HepG2 (cell line): Measurements from ENCODE around the gene SSH3. TPM values are rescaled to one million over a fixed set of nuclear protein-coding genes. Genes with fewer than 3 reads are reported as not detected.

Experiments
- ATAC-seq: fragments of 200-7000 bp; cut with Tn5 transposase; 3 replicates; pipeline ENCODE4 v1.9.1; 2020; ENCODE audit warnings: mild to moderate bottlenecking, moderate library complexity
- BruUV-seq: library from RNA; stranded (reverse); fragments of 400-500 nt; replicated peaks from 2 replicates; lab custom pipeline; 2021; lab: Mats Ljungman, UMichigan
- CTCF ChIA-PET: fragments of 300-600 bp; formaldehyde crosslinking; extraction: SDS; loops from one replicate; lab custom pipeline; 2021; ENCODE audit warnings: low total read pairs, inconsistent platforms, low intra/inter-chr PET ratio; lab: Yijun Ruan, JAX
- POLR2A ChIA-PET: fragments of 350-600 bp; sonication (Branson Sonifier 250); formaldehyde crosslinking; loops from one replicate; lab custom pipeline; 2020; ENCODE audit warnings: antibody characterized with exemption, inconsistent platforms; lab: Yijun Ruan, JAX
- DNase-seq: peaks from one replicate; pipeline ENCODE4 v3.0.0-alpha.2; 2015; ENCODE audit warnings: low spot score
- FAIRE-seq: peaks from 3 replicates; lab custom pipeline; 2011; peaks lifted over from hg19 to GRCh38; lab: Jason Lieb, UNC
- H2AFZ ChIP-seq: one replicate; pipeline ENCODE4 v1.6.1; 2011; ENCODE audit warnings: low read length, inconsistent platforms
- H3K27ac ChIP-seq: fragments of 300-600 bp; 3 replicates; pipeline ENCODE4 v1.8.0; 2011; ENCODE audit warnings: mixed run types, mild to moderate bottlenecking, mixed read lengths, low read length, inconsistent platforms; ENCODE audit not compliant: insufficient read depth; ENCODE audit errors: extremely low read length
- H3K27me3 ChIP-seq, 2 experiments: fragments of 200-600 bp in 1 of 2; 2 replicates in 1 of 2; 3 replicates in 1 of 2; pipeline versions ENCODE4 v1.6.0 to v1.8.0; 2011; ENCODE audit warnings: low read length in 2 of 2, mild to moderate bottlenecking in 2 of 2, moderate library complexity in 2 of 2, inconsistent platforms in 1 of 2; ENCODE audit not compliant: insufficient read depth in 2 of 2, control insufficient read depth in 1 of 2
- H3K36me3 ChIP-seq, 2 experiments: fragments of 200-600 bp in 1 of 2; replicated peaks in 1 of 2; 2 replicates in 1 of 2; 3 replicates in 1 of 2; pipeline versions ENCODE4 v1.5.1 to v1.8.0; 2011; ENCODE audit warnings: low read length in 2 of 2, inconsistent platforms in 1 of 2; ENCODE audit not compliant: insufficient read depth in 2 of 2, control insufficient read depth in 1 of 2
- H3K4me1 ChIP-seq: 2 replicates; pipeline ENCODE4 v1.5.1; 2012; ENCODE audit warnings: low read length, inconsistent platforms; ENCODE audit not compliant: insufficient read depth
- H3K4me2 ChIP-seq: 2 replicates; pipeline ENCODE4 v1.6.0; 2011; ENCODE audit warnings: low read depth, low read length, inconsistent platforms
- H3K4me3 ChIP-seq, 3 experiments: fragments of 200-600 bp in 1 of 3; sonication (generic), shearing (Covaris generic) in 1 of 3; replicated peaks in 1 of 3; 2 replicates each; pipeline ENCODE4 v1.5.1; 2011 to 2016; ENCODE audit warnings: low read length in 3 of 3, inconsistent platforms in 2 of 3, low read depth in 2 of 3, mild to moderate bottlenecking in 2 of 3, control low read depth in 1 of 3, mixed read lengths in 1 of 3; ENCODE audit not compliant: insufficient read depth in 1 of 3
- H3K79me2 ChIP-seq: one replicate; pipeline ENCODE4 v1.6.1; 2011; ENCODE audit warnings: low read length, inconsistent platforms; ENCODE audit not compliant: insufficient read depth
- H3K9ac ChIP-seq: 2 replicates; pipeline ENCODE4 v1.6.0; 2011; ENCODE audit warnings: mild to moderate bottlenecking, low read depth, low read length, inconsistent platforms; ENCODE audit not compliant: insufficient read depth
- H3K9me3 ChIP-seq: 2 replicates; pipeline ENCODE4 v1.5.1; 2012; ENCODE audit warnings: mild to moderate bottlenecking, low read length
- H4K20me1 ChIP-seq: 2 replicates; pipeline ENCODE4 v1.6.0; 2011; ENCODE audit warnings: inconsistent platforms, mild to moderate bottlenecking, low read length, moderate library complexity; ENCODE audit not compliant: insufficient read depth
- ARNT2 ChIP-seq: sonication (generic); formaldehyde crosslinking; IDR thresholded peaks from 2 replicates; pipeline ENCODE4 v1.8.0; 2022; ENCODE audit warnings: mild to moderate bottlenecking, low read depth, missing genetic modification reagents, moderate library complexity
- ATF7 ChIP-seq, 2 experiments: fragments of 450-650 bp in 1 of 2; sonication (generic) in 1 of 2; formaldehyde crosslinking in 1 of 2; IDR thresholded peaks; 2 replicates each; pipeline versions ENCODE4 v1.4.0 to v1.6.1; 2016 to 2020; ENCODE audit warnings: antibody characterized with exemption in 1 of 2, mild to moderate bottlenecking in 1 of 2, missing genetic modification reagents in 1 of 2
- CENPT ChIP-seq: sonication (generic); formaldehyde crosslinking; IDR thresholded peaks from 2 replicates; pipeline ENCODE4 v1.8.0; 2022; ENCODE audit warnings: low read depth, mild to moderate bottlenecking, moderate library complexity, missing genetic modification reagents
- ELF3 ChIP-seq: IDR thresholded peaks from 2 replicates; pipeline ENCODE4 v1.6.1; 2016; ENCODE audit warnings: missing genetic modification reagents, missing compliant biosample characterization
- GATAD2A ChIP-seq: IDR thresholded peaks from 2 replicates; pipeline ENCODE4 v1.6.1; 2016
- HES4 ChIP-seq: sonication (generic); formaldehyde crosslinking; IDR thresholded peaks from 2 replicates; pipeline ENCODE4 v1.9.0; 2021; ENCODE audit warnings: mild to moderate bottlenecking, missing genetic modification reagents, borderline replicate concordance
- HNRNPH1 ChIP-seq: fragments of 200-400 bp; formaldehyde crosslinking; optimal IDR thresholded peaks from 2 replicates; pipeline ENCODE3; 2017; ENCODE audit warnings: mild to moderate bottlenecking, low read depth, low read length
- HNRNPK ChIP-seq: fragments of 200-400 bp; formaldehyde crosslinking; IDR thresholded peaks from 2 replicates; pipeline ENCODE4 v1.6.1; 2018; ENCODE audit warnings: low read length, low read depth, moderate library complexity, mild to moderate bottlenecking; ENCODE audit not compliant: poor library complexity, severe bottlenecking
- HNRNPLL ChIP-seq: fragments of 200-400 bp; formaldehyde crosslinking; IDR thresholded peaks from 2 replicates; pipeline ENCODE4 v1.6.1; 2017; ENCODE audit warnings: mild to moderate bottlenecking, low read depth, low read length; ENCODE audit not compliant: poor library complexity, severe bottlenecking
- MAFG ChIP-seq: sonication (generic); formaldehyde crosslinking; IDR thresholded peaks from 2 replicates; pipeline ENCODE4 v1.5.1; 2020; ENCODE audit warnings: mild to moderate bottlenecking, missing genetic modification reagents
- MAX ChIP-seq: IDR thresholded peaks from 2 replicates; pipeline ENCODE4 v1.6.1; 2012; ENCODE audit warnings: inconsistent platforms
- MXI1 ChIP-seq: IDR thresholded peaks from 3 replicates; pipeline ENCODE4 v1.6.1; 2012; ENCODE audit warnings: low read depth, low read length, inconsistent platforms, borderline replicate concordance
- PHB2 ChIP-seq: fragments of 450-650 bp; IDR thresholded peaks from 2 replicates; pipeline ENCODE4 v1.6.1; 2018; ENCODE audit not compliant: partially characterized antibody
- SP5 ChIP-seq: IDR thresholded peaks from 2 replicates; pipeline ENCODE4 v1.6.1; 2016; ENCODE audit warnings: low read depth, borderline replicate concordance
- THAP7 ChIP-seq: sonication (generic); formaldehyde crosslinking; IDR thresholded peaks from 2 replicates; pipeline ENCODE4 v1.8.1; 2023; ENCODE audit warnings: mild to moderate bottlenecking, missing genetic modification reagents
- ZFP37 ChIP-seq: sonication (generic); formaldehyde crosslinking; IDR thresholded peaks from 2 replicates; pipeline ENCODE4 v1.4.0; 2020; ENCODE audit warnings: missing genetic modification reagents, borderline replicate concordance
- ZMYM4 ChIP-seq: sonication (generic); formaldehyde crosslinking; IDR thresholded peaks from 2 replicates; pipeline ENCODE4 v1.8.1; 2023; ENCODE audit warnings: mild to moderate bottlenecking, missing genetic modification reagents
- ZNF264 ChIP-seq: sonication (generic); formaldehyde crosslinking; IDR thresholded peaks from 2 replicates; pipeline ENCODE4 v1.4.0; 2020; ENCODE audit warnings: missing genetic modification reagents
- ZNF329 ChIP-seq: sonication (generic); formaldehyde crosslinking; IDR thresholded peaks from 2 replicates; pipeline ENCODE4 v1.9.0; 2021; ENCODE audit warnings: low read depth, mild to moderate bottlenecking, missing genetic modification reagents
- ZNF333 ChIP-seq: sonication (generic); formaldehyde crosslinking; IDR thresholded peaks from 2 replicates; pipeline ENCODE4 v1.4.0; 2020; ENCODE audit warnings: mild to moderate bottlenecking, missing genetic modification reagents, borderline replicate concordance
- ZNF501 ChIP-seq: sonication (generic); formaldehyde crosslinking; IDR thresholded peaks from 2 replicates; pipeline ENCODE4 v1.5.1; 2020; ENCODE audit warnings: mild to moderate bottlenecking, moderate library complexity, missing genetic modification reagents
- ZSCAN21 ChIP-seq: sonication (generic); formaldehyde crosslinking; IDR thresholded peaks from 2 replicates; pipeline ENCODE4 v1.8.0; 2022; ENCODE audit warnings: mild to moderate bottlenecking, missing genetic modification reagents, moderate library complexity, borderline replicate concordance
- WGBS: methylation state at CpG from one replicate; pipeline ENCODE4 v1.1.6; 2017; ENCODE audit warnings: low lambda C conversion rate; 5-methylcytosine and 5-hydroxymethylcytosine counted together
- in situ Hi-C: cut with HindIII; loops from 2 replicates; pipeline ENCODE4 v1.10.0; 2017; ENCODE audit warnings: low pct_unique_long_range_greater_than_20kb; ENCODE audit not compliant: extremely low pct_ligation_motif_present
- intact Hi-C: fragments of 100-400 bp; cut with micrococcal nuclease; formaldehyde crosslinking; loops from one replicate; pipeline ENCODE4 v1.10.0; 2022; ENCODE audit not compliant: unreplicated experiment
- polyA plus RNA-seq, 8 experiments: library from polyadenylated mRNA; depleted of rRNA in 3 of 8; stranded (reverse) in 7 of 8; unstranded in 1 of 8; fragments of >200 nt; fragmentation: Illumina TruSeq in 4 of 8; extraction: Trizol in 4 of 8; gene quantifications; 2 replicates each; pipeline versions ENCODE4 v1.2.1 to v1.2.3, GENCODE V29; 2011 to 2016; ENCODE audit warnings: low read depth in 4 of 8, missing spikeins in 1 of 8, mixed read lengths in 1 of 8; ENCODE audit not compliant: insufficient read depth in 1 of 8
- total RNA-seq, 5 experiments: library from RNA; depleted of rRNA; stranded (reverse); fragments of >200 nt; fragmentation: Illumina TruSeq; extraction: Trizol; gene quantifications; 2 replicates each; pipeline ENCODE4 v1.2.3, GENCODE V29; 2016; ENCODE audit warnings: low read depth in 1 of 5

The SSH3 gene
- total and polyA plus RNA-seq, 2 of the 13 experiments (the other 11 are each of a cell fraction or from before 2014, with no cell fraction given): 12.4 to 18.8 TPM

- TF ChIP-seq HNRNPLL (peak; percentile 69), ZFP37 (CRISPR knock-in tag) (no peak), ZMYM4 (CRISPR knock-in tag) (no peak), THAP7 (CRISPR knock-in tag) (0 out of 2 replicates have a peak, but pooled peaks have one; percentile 24), ZNF329 (CRISPR knock-in tag) (no peak), MXI1 (no peak), ZNF264 (0 out of 2 replicates have a peak, but pooled peaks have one; percentile 14), ZNF333 (0 out of 2 replicates have a peak, but pooled peaks have one; percentile 14), SP5 (peak; percentile 6; the same call in 1 of the 2 replicates)
These were observed 679 bp upstream of the SSH3 start (continued) for GRCh38 chr11:67302571-67303131.

- no peaks in the 10 kb centered on the region for H3K27me3 ChIP-seq
- POLR2A ChIA-PET: interaction anchor here (1.0 to 3.8 kb wide), 10 partner anchors 8 to 98 kb away, joined by 3 to 66 read pairs (median 6); partner anchors contain the start of genes ANKRD13D, CLCF1, POLD4 and PPP1CA
- no peak overlapping the region for H2AFZ ChIP-seq
- peaks cover 5% of the 10 kb centered on the region for H3K79me2 ChIP-seq
- FAIRE-seq (no peak), ATAC-seq (peak; percentile 50), DNase-seq (no peak)
- peak overlapping the region; percentile 61 for H3K27ac ChIP-seq
- WGBS: no CpG with 5 or more reads among the region's 43 CpGs
- H3K9ac ChIP-seq: peak overlapping the region; percentile 87
- no peaks in the 10 kb centered on the region for H3K9me3 ChIP-seq
- H4K20me1 ChIP-seq: no peaks in the 10 kb centered on the region
- CTCF ChIA-PET: no interaction called here
- BruUV-seq: no TSS peak
- peaks cover 9 to 24% of the 10 kb centered on the region in 2 experiments; a peak in 4 of 5 replicates for H3K36me3 ChIP-seq
- H3K4me1 ChIP-seq: peaks cover 20% of the 10 kb centered on the region
- H3K4me3 ChIP-seq: peak overlapping the region; percentile 89 to 98 (median 90)
- in situ Hi-C loops (no loop called here), intact Hi-C loops (loop anchor here (5.0 kb wide), 1 partner anchor 42 kb away; no protein-coding TSS in a partner anchor)
- peak overlapping the region; percentile 82 for H3K4me2 ChIP-seq
- TF ChIP-seq ARNT2 (no peak), MAFG (CRISPR knock-in tag) (no peak), HNRNPH1 (no peak), HNRNPK (no peak), ZNF501 (peak; percentile 20; the same call in 1 of the 2 replicates), GATAD2A (CRISPR knock-in tag) (0 out of 2 replicates have a peak, but pooled peaks have one; percentile 4), CENPT (CRISPR knock-in tag) (no peak; the same call in 1 of the 2 replicates), ZSCAN21 (CRISPR knock-in tag) (0 out of 2 replicates have a peak, but pooled peaks have one; percentile 62), ELF3 (CRISPR knock-in tag) (no peak), PHB2 (no peak), MAX (peak; percentile 2; the same call in 1 of the 2 replicates), ATF7 (IDR thresholded peaks at IDR 0.05) (no peak), ATF7 (CRISPR knock-in tag; IDR thresholded peaks at IDR 0.05) (no peak), HES4 (no peak)
These were observed 593 bp downstream of the SSH3 start for GRCh38 chr11:67303835-67304411.
